22Rv1 (cell line): ENCODE measurements around the gene ERMP1.

Experiments used
- ZFX ChIP-seq: fragments of 450-650 bp; IDR thresholded peaks from 2 replicates; pipeline ENCODE4 v1.6.1; 2017; ENCODE audit warnings: antibody characterized with exemption, borderline replicate concordance
- TF ChIP-seq, protein P1 (sequence below): fragments of 450-650 bp; IDR thresholded peaks from 2 replicates; pipeline ENCODE4 v1.5.1; 2017; ENCODE audit warnings: mild to moderate bottlenecking

DNA sequence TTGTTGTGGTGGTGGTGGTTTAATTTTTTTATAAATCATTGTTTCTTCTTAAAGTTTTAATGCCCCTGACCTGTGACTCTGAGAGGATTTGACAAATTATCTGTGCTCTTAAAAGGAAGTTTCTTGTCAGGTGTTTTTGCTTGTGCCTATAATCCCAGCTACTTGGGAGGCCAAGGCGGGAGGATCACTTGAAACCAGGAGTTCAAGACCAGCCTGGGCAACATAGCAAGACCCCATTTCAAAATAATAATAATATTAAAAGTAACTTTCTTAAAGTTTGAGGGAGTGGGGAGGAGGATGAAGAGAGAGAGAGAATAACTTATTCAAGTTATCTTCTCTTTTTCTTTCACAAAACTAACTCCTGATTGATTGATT is 12.2 kb upstream of the ERMP1 start:
- TF ChIP-seq, protein P1, sequence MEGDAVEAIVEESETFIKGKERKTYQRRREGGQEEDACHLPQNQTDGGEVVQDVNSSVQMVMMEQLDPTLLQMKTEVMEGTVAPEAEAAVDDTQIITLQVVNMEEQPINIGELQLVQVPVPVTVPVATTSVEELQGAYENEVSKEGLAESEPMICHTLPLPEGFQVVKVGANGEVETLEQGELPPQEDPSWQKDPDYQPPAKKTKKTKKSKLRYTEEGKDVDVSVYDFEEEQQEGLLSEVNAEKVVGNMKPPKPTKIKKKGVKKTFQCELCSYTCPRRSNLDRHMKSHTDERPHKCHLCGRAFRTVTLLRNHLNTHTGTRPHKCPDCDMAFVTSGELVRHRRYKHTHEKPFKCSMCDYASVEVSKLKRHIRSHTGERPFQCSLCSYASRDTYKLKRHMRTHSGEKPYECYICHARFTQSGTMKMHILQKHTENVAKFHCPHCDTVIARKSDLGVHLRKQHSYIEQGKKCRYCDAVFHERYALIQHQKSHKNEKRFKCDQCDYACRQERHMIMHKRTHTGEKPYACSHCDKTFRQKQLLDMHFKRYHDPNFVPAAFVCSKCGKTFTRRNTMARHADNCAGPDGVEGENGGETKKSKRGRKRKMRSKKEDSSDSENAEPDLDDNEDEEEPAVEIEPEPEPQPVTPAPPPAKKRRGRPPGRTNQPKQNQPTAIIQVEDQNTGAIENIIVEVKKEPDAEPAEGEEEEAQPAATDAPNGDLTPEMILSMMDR = no peak
- TF ChIP-seq ZFX = no peak
